GM21381 (cell line): ENCODE results near the gene CLDN17.

Experiments
- ATAC-seq: cut with Tn5 transposase; IDR thresholded peaks from one replicate; pipeline ENCODE4 v1.9.1; 2021; ENCODE audit warnings: mild to moderate bottlenecking, moderate library complexity; ENCODE audit not compliant: unreplicated experiment

The CLDN17 gene, protein sequence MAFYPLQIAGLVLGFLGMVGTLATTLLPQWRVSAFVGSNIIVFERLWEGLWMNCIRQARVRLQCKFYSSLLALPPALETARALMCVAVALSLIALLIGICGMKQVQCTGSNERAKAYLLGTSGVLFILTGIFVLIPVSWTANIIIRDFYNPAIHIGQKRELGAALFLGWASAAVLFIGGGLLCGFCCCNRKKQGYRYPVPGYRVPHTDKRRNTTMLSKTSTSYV

GRCh38 chr21:30166705-30167104 lies at the start of gene CLDN17:
CLDN17 (minus strand) TSS chr21:30166805; CDS start chr21:30166617, 188 bp downstream.
- ATAC-seq, result no peak

- ATAC-seq, result no peak
Observed at GRCh38 chr21:30216041-30216723, 49.6 kb upstream of the CLDN17 start, which contains the start of gene CLDN8. CLDN8 (minus strand) TSS chr21:30216097; CDS start chr21:30215925, 172 bp downstream.

- ATAC-seq, result no peak
Observed at GRCh38 chr21:30211071-30211470, 44.5 kb upstream of the CLDN17 start.

GRCh38 chr21:30209601-30210000 lies 43.0 kb upstream of the CLDN17 start:
- no peak for ATAC-seq

DNA sequence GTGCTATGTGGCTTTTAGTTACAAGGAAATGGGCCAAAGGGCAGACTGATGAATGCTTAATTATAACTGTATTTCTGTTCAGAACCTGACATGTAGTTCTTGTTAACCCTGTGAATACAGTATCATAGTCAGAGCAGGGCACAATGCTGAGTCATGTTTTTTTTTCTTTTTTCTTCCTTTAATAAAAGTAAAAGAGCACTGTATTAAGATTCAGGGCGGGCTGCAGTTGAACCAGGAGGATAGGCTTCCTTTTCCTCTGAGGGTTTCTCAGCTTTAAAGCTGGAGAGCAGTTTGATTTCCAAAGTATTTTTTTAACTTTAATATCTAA lies 40.6 kb upstream of the CLDN17 start:
- no peak for ATAC-seq

DNA sequence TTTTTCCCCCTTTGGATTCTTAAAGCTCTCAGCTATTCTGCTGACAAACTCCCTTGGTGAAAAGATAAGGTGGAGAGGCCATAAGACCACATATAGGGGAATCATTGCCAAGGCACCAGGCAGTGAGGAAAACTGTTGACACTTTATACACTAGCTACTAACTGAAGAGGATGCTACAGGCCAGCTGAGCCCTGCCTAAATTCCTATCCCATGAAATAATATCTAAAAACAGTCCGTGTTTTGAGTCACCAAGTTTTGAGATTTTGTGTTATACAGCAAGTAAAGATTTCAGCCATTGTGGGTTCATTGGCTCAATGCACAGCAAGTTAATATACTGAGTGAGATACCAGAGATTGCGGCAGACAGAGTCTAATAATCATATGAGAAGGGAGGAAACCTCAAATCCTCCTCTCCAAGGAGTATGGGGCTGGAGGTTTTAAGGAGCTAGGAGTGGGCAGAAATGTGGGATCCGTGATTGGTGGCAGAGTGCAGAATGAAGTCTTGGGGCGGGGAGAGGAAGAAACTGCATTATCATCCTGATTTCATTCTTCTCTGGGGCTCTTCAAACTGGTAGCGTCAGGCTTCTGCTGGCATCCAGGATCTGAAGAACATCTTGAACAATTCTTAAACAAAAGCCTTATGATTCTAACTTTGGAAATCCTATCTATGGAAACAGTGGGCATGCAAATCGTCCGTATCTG lies 40.1 kb upstream of the CLDN17 start:
- ATAC-seq, result no peak

- ATAC-seq, result no peak
Observed at GRCh38 chr21:30200000-30200399, 33.4 kb upstream of the CLDN17 start.

GRCh38 chr21:30194701-30195299 lies 28.2 kb upstream of the CLDN17 start:
- no peak for ATAC-seq

DNA sequence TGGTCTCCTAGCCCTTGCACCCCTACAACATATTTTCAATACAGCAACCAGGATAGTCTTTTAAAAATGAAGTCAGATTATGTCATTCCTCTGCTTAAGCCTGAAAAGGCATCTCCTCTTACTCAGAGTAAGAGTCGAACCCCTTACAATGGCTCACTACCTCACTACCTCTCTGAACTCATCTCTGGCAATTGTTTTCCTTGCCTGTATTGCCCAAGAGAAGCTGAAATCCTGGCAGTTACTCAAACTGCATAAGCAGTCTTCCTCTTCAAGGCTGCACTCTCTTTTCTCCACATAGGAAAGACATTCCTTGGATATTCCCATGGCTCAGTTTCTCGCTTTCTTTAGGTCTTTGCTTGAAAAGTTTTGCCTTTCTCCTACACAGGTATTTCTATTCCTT lies 26.6 kb upstream of the CLDN17 start:
- ATAC-seq, result no peak

DNA sequence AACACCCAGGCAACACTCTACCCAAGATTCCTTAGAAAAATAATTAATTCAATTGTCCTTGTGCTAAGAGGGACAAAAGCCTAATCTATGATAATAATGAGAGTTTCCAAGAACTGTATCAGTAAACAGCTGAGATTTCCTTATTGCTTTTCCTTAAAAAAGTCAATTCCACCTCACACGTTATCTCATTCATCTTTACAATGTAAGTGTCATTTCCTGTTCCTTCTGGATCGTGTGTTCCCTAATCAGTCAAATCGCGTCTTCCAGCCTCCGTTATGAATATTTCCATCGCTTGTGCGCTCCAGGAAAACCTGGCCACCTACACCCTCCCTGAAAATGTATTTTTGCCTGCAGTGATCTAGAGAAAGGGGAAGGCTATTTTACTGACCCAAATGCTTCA lies 23.9 kb upstream of the CLDN17 start:
- no peak for ATAC-seq

DNA sequence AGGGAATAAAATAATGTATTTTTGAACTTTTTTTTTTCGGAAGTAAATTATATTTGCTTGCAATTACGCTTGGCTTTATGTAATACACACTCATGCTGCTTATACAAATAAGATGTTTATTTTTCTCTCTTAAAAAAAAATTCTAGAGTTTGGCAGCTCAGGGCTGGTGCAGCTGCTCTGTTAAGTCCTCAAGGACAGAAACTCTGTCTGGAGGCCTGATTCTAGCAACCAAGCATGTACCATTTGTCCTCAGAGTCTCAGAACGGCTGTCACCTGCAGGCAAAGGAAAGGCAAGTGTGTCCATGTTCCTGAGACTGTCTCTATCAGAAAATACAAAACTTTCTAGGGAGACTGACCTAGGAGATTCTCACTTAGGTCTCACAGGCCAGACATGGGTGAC lies 23.2 kb upstream of the CLDN17 start:
- no peak for ATAC-seq

DNA sequence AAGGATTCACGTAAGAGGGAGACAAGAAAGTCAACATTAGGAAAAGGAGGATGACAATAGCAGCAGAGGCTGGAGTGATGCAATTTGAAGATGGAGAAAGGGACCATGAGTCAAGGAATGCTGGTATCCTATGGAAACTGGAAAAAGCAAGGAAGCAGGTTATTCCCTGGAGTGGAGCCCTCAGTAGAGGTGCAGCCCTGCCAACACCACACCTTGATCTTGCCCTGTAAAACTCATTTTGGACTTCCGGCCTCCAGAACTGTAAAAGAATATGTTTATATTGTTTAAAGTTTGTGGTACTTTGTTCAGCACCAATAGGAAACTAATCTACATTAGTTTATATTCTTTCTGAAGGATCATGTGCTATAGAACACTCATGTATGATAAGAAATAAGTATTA lies 19.6 kb upstream of the CLDN17 start:
- no peak for ATAC-seq

- no peak for ATAC-seq
Observed at GRCh38 chr21:30168086-30168485, 1.5 kb upstream of the CLDN17 start.

- no peak for ATAC-seq
Observed at GRCh38 chr21:30166171-30166570, 434 bp downstream of the CLDN17 start.

DNA sequence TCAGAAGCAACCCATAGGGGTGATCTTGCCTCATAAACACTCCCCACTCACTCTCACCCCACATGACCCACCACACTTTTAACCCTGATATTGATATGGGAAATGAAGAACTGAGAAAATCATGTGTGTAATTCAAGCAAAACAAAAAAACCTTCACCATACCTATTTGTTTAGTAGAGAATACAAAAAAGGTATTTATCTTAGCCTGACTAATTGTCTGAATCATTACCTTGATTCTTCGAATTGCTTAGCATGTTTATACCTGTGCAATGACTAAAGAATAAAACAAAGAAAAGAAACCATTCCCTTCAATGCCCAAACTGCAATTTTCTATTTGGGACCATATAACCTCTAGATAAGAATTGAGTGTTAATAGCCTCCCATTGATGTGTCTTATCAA lies 1.8 kb downstream of the CLDN17 start:
- ATAC-seq, result no peak

- ATAC-seq, result no peak
Observed at GRCh38 chr21:30153697-30154340, 12.8 kb downstream of the CLDN17 start.

DNA sequence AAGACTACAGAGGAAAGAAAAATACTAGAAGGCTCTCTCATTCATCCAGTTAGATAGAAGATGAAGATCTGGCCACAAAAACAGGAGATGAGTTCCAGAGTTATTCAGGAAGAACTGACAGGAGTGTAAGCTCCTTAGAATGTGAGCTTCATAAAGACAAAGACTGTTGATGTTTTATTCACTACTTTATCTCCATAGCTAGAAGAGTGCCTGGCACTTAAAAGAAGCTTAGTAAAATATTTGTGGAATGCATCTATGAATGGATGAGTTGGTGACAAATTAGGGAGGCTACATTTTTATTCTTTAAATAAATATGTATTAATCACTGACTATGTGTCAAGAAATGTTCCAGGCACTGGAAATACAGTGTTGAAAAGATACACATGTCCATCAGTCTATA lies 13.8 kb downstream of the CLDN17 start:
- ATAC-seq, result no peak

DNA sequence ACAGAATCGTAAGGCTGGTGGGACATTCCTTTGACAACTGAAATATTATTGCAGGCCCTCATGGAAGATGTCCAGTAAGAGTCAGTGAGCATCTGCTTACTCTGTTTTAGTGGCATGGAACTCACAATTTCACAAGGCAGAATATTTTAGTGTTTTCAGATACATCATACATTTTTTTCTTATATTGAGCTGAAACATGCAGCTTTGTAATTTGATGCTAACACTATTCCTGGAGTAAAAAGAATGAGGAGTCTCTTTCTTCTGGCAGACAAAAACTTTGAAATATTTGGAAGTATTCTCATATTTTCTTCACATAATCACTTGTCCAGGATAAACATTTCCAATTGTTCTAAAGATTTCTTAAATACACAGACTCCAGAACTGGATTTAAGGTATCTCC lies 17.7 kb downstream of the CLDN17 start:
- no peak for ATAC-seq

DNA sequence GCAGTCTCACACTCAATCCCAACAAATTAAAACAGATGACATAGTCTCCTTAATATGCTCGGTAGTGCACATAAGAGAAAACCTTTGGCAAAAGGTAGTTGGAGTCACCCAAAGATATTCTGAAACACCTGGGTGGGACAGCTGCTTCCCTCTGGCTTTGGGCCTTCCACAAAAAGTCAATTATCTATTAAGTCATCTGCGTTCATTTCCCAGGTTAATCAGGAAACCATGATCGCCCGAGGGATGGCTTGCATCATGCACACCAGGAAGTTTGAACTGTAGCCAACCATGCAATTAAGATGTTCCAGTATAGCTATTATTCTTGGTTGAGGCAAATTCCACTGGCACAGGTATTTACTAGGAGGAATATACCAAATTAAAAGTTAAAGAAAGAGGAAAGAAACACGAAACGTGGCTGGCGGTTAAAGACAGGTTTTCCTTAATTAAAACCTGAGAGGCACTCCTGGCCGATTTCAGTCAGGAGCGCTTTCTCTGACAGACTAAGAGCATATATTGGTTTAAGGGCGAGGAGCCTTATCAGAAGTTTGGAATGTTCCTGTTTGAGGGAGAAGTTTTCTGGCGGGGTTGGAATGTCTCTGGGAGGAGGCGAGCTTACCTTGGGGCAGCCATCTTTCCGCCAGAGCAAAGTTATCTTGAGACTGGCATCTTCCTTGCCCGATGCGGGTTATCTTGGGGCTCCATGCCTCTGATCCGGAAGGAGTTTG lies 19.9 kb downstream of the CLDN17 start:
- ATAC-seq, result no peak

- ATAC-seq, result no peak
Observed at GRCh38 chr21:30138483-30138882, 28.1 kb downstream of the CLDN17 start.

GRCh38 chr21:30129246-30129645 lies 37.4 kb downstream of the CLDN17 start:
- ATAC-seq, result no peak
